SK-N-SH (cell line): ENCODE measurements around the gene SLC45A3. TPM values are rescaled to one million over a fixed set of nuclear protein-coding genes. Genes with fewer than 3 reads are reported as not detected.

ENCODE experiments used
- CTCF ChIA-PET: fragments of 300-600, 350-600 bp; formaldehyde crosslinking; extraction: SDS; loops from one replicate; lab custom pipeline; 2021; lab: Yijun Ruan, JAX
- POLR2A ChIA-PET: fragments of 350-600 bp; sonication (Branson Sonifier 250); formaldehyde crosslinking; extraction: SDS; loops from one replicate; lab custom pipeline; 2020; ENCODE audit warnings: antibody characterized with exemption, inconsistent platforms; lab: Yijun Ruan, JAX
- DNase-seq: peaks from one replicate; pipeline ENCODE4 v3.0.0; 2012
- H2AFZ ChIP-seq: fragments of 200-600 bp; sonication (generic); 2 replicates; pipeline ENCODE4 v1.8.1; 2016; ENCODE audit warnings: antibody characterized with exemption, mild to moderate bottlenecking, low read depth
- H3F3A ChIP-seq: fragments of 200-600 bp; sonication (generic); replicated peaks from 2 replicates; pipeline ENCODE3; 2016; ENCODE audit warnings: antibody characterized with exemption, mild to moderate bottlenecking; ENCODE audit not compliant: insufficient read depth
- H3K27ac ChIP-seq, 2 experiments: fragments of 200-500 bp in 1 of 2; fragments of 200-600 bp in 1 of 2; sonication (Bioruptor generic) in 1 of 2; sonication (generic), shearing (Covaris generic) in 1 of 2; 2 replicates each; pipeline versions ENCODE4 v1.5.1 to v1.6.1; 2014 to 2016; ENCODE audit warnings: low read depth in 2 of 2, inconsistent platforms in 1 of 2, low read length in 1 of 2, mild to moderate bottlenecking in 1 of 2, mixed read lengths in 1 of 2
- H3K27me3 ChIP-seq: fragments of 200-600 bp; sonication (generic), shearing (Covaris generic); 2 replicates; pipeline ENCODE4 v1.6.1; 2016; ENCODE audit warnings: mixed run types; ENCODE audit not compliant: insufficient read depth
- H3K36me3 ChIP-seq, 2 experiments: fragments of 200-500 bp in 1 of 2; fragments of 200-600 bp in 1 of 2; sonication (Bioruptor generic) in 1 of 2; sonication (generic) in 1 of 2; replicated peaks in 1 of 2; 2 replicates each; pipeline versions ENCODE3 to v1.5.1; 2014 to 2016; ENCODE audit warnings: low read length in 1 of 2, mild to moderate bottlenecking in 1 of 2; ENCODE audit not compliant: insufficient read depth in 2 of 2, control insufficient read depth in 1 of 2
- H3K4me1 ChIP-seq, 2 experiments: fragments of 200-500 bp in 1 of 2; fragments of 200-600 bp in 1 of 2; sonication (Bioruptor generic) in 1 of 2; sonication (generic), shearing (Covaris generic) in 1 of 2; 2 replicates each; pipeline versions ENCODE4 v1.5.1 to v1.6.1; 2014 to 2016; ENCODE audit warnings: low read depth in 1 of 2, low read length in 1 of 2, mixed run types in 1 of 2; ENCODE audit not compliant: insufficient read depth in 2 of 2, control insufficient read depth in 1 of 2
- H3K4me2 ChIP-seq: fragments of 200-600 bp; sonication (generic), shearing (Covaris generic); 2 replicates; pipeline ENCODE4 v1.6.1; 2017; ENCODE audit warnings: mixed run types
- H3K4me3 ChIP-seq, 2 experiments: fragments of 200-500 bp in 1 of 2; fragments of 200-600 bp in 1 of 2; sonication (Bioruptor generic) in 1 of 2; sonication (generic), shearing (Covaris generic) in 1 of 2; 2 replicates each; pipeline versions ENCODE4 v1.5.1 to v1.8.1; 2014 to 2016; ENCODE audit warnings: low read depth in 2 of 2, inconsistent platforms in 1 of 2, low read length in 1 of 2, mild to moderate bottlenecking in 1 of 2, mixed read lengths in 1 of 2, moderate library complexity in 1 of 2
- H3K79me2 ChIP-seq: fragments of 200-600 bp; sonication (generic); 2 replicates; pipeline ENCODE4 v1.8.1; 2017; ENCODE audit warnings: mild to moderate bottlenecking; ENCODE audit not compliant: insufficient read depth
- H3K9ac ChIP-seq: fragments of 200-600 bp; sonication (generic); 2 replicates; pipeline ENCODE4 v1.6.1; 2017; ENCODE audit warnings: mixed run types
- H3K9me2 ChIP-seq: fragments of 200-600 bp; sonication (generic); 2 replicates; pipeline ENCODE4 v1.6.1; 2017; ENCODE audit warnings: mixed run types
- H3K9me3 ChIP-seq: fragments of 200-600 bp; sonication (generic); 2 replicates; pipeline ENCODE4 v1.6.1; 2017; ENCODE audit warnings: mixed run types, mild to moderate bottlenecking, moderate library complexity
- H4K20me1 ChIP-seq: fragments of 200-600 bp; sonication (generic); 2 replicates; pipeline ENCODE4 v1.6.1; 2017; ENCODE audit warnings: mild to moderate bottlenecking, mixed run types; ENCODE audit not compliant: insufficient read depth
- FOXJ3 ChIP-seq: sonication (generic); formaldehyde crosslinking; IDR thresholded peaks from 2 replicates; pipeline ENCODE4 v1.5.1; 2020; ENCODE audit warnings: mild to moderate bottlenecking, missing genetic modification reagents
- FOXM1 ChIP-seq: IDR thresholded peaks from 2 replicates; pipeline ENCODE4 v1.4.0; 2012; ENCODE audit warnings: low read depth, mild to moderate bottlenecking
- MAX ChIP-seq: IDR thresholded peaks from 2 replicates; pipeline ENCODE4 v1.4.0; 2012; ENCODE audit warnings: low read depth
- MEF2A ChIP-seq: IDR thresholded peaks from 2 replicates; pipeline ENCODE4 v1.4.0; 2012; ENCODE audit warnings: low read depth, borderline replicate concordance
- RAD21 ChIP-seq: IDR thresholded peaks from 2 replicates; pipeline ENCODE4 v1.6.1; 2012; ENCODE audit warnings: mild to moderate bottlenecking, low read length
- RCOR1 ChIP-seq: fragments of 150-350 bp; IDR thresholded peaks from 2 replicates; pipeline ENCODE4 v1.6.1; 2017; ENCODE audit warnings: antibody characterized with exemption, low read length
- RFX5 ChIP-seq: IDR thresholded peaks from 2 replicates; pipeline ENCODE4 v1.6.1; 2012; ENCODE audit warnings: mild to moderate bottlenecking, improper control_type of control experiment, low read length
- USF1 ChIP-seq: IDR thresholded peaks from 2 replicates; pipeline ENCODE4 v1.4.0; 2012; ENCODE audit warnings: low read depth, borderline replicate concordance
- ZBTB33 ChIP-seq: IDR thresholded peaks from 2 replicates; pipeline ENCODE4 v1.4.0; 2012; ENCODE audit warnings: low read depth, borderline replicate concordance
- WGBS: methylation state at CpG from one replicate; pipeline ENCODE4 v1.1.6; 2017; ENCODE audit warnings: low lambda C conversion rate; 5-methylcytosine and 5-hydroxymethylcytosine counted together
- polyA plus RNA-seq, 3 experiments: library from polyadenylated mRNA; depleted of rRNA; stranded (reverse); fragments of >200 nt; gene quantifications; 2 replicates each; pipeline ENCODE4 v1.2.3, GENCODE V29; 2012
- TF ChIP-seq, protein P1 (sequence below): IDR thresholded peaks from 2 replicates; pipeline ENCODE4 v1.6.1; 2012; ENCODE audit warnings: mild to moderate bottlenecking, low read depth, low read length, moderate library complexity
- TF ChIP-seq, protein P2 (sequence below): fragments of 200-600 bp; sonication (generic); IDR thresholded peaks from 2 replicates; pipeline ENCODE4 v1.6.1; 2017; ENCODE audit warnings: antibody characterized with exemption, mild to moderate bottlenecking, moderate library complexity
- TF ChIP-seq, protein P3 (sequence below): fragments of 150-350 bp; IDR thresholded peaks from 2 replicates; pipeline ENCODE4 v1.6.1; 2017; ENCODE audit warnings: antibody characterized with exemption, low read length, low read depth, borderline replicate concordance

The SLC45A3 gene
- polyA plus RNA-seq, 1 of the 3 experiments (the other 2 are of a cell fraction), result 4.6 TPM

DNA sequence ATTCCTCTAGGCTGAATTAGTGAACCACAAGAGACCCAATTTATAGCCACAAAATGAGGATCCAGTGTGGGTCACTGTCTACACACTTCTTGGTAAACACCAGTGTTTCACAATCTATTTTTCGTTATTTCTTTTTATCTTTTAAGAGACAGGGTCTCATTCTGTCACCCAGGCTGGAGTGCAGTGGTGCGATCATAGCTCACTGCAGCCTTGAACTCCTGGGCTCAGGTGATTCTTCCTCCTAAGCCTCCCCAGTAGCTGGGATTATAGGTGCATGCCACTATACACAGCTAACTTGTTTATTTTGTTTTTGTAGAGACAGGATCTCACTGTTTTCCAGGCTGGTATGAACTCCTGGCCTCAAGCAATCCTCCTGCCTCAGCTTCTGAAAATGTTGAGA lies 29.3 kb upstream of the SLC45A3 start:
- H4K20me1 ChIP-seq, result no peaks in the 10 kb centered on the region; the same call in 1 of the 2 replicates
- H3K27ac ChIP-seq, result no peak overlapping the region
- H2AFZ ChIP-seq, result no peak overlapping the region
- H3K9me3 ChIP-seq, result no peaks in the 10 kb centered on the region
- WGBS, result 94% methylated on average over 2 of the region's 2 CpGs
- TF ChIP-seq FOXJ3 (CRISPR knock-in tag), result no peak
- TF ChIP-seq, protein P1, sequence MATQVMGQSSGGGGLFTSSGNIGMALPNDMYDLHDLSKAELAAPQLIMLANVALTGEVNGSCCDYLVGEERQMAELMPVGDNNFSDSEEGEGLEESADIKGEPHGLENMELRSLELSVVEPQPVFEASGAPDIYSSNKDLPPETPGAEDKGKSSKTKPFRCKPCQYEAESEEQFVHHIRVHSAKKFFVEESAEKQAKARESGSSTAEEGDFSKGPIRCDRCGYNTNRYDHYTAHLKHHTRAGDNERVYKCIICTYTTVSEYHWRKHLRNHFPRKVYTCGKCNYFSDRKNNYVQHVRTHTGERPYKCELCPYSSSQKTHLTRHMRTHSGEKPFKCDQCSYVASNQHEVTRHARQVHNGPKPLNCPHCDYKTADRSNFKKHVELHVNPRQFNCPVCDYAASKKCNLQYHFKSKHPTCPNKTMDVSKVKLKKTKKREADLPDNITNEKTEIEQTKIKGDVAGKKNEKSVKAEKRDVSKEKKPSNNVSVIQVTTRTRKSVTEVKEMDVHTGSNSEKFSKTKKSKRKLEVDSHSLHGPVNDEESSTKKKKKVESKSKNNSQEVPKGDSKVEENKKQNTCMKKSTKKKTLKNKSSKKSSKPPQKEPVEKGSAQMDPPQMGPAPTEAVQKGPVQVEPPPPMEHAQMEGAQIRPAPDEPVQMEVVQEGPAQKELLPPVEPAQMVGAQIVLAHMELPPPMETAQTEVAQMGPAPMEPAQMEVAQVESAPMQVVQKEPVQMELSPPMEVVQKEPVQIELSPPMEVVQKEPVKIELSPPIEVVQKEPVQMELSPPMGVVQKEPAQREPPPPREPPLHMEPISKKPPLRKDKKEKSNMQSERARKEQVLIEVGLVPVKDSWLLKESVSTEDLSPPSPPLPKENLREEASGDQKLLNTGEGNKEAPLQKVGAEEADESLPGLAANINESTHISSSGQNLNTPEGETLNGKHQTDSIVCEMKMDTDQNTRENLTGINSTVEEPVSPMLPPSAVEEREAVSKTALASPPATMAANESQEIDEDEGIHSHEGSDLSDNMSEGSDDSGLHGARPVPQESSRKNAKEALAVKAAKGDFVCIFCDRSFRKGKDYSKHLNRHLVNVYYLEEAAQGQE, result no peak
- TF ChIP-seq RCOR1, result no peak
- no peak for TF ChIP-seq MEF2A
- TF ChIP-seq, protein P2, sequence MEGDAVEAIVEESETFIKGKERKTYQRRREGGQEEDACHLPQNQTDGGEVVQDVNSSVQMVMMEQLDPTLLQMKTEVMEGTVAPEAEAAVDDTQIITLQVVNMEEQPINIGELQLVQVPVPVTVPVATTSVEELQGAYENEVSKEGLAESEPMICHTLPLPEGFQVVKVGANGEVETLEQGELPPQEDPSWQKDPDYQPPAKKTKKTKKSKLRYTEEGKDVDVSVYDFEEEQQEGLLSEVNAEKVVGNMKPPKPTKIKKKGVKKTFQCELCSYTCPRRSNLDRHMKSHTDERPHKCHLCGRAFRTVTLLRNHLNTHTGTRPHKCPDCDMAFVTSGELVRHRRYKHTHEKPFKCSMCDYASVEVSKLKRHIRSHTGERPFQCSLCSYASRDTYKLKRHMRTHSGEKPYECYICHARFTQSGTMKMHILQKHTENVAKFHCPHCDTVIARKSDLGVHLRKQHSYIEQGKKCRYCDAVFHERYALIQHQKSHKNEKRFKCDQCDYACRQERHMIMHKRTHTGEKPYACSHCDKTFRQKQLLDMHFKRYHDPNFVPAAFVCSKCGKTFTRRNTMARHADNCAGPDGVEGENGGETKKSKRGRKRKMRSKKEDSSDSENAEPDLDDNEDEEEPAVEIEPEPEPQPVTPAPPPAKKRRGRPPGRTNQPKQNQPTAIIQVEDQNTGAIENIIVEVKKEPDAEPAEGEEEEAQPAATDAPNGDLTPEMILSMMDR, result no peak
- no peak for TF ChIP-seq RAD21
- no peak for TF ChIP-seq RFX5
- TF ChIP-seq MAX, result no peak
- no peak for TF ChIP-seq ZBTB33
- no peak for TF ChIP-seq FOXM1
- TF ChIP-seq, protein P3, sequence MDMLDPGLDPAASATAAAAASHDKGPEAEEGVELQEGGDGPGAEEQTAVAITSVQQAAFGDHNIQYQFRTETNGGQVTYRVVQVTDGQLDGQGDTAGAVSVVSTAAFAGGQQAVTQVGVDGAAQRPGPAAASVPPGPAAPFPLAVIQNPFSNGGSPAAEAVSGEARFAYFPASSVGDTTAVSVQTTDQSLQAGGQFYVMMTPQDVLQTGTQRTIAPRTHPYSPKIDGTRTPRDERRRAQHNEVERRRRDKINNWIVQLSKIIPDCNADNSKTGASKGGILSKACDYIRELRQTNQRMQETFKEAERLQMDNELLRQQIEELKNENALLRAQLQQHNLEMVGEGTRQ, result no peak
- TF ChIP-seq USF1, result no peak
- ChIA-PET CTCF (interaction anchor here (0.9 to 10.0 kb wide), 13 partner anchors 10 to 267 kb away, joined by 3 to 367 read pairs (median 11); partner anchors contain the start of gene ELK4), POLR2A (no interaction called here)
- H3K4me1 ChIP-seq, result no peaks in the 10 kb centered on the region; a peak in 1 of 4 replicates
- peaks cover 30% of the 10 kb centered on the region for H3F3A ChIP-seq
- H3K4me2 ChIP-seq, result no peak overlapping the region
- H3K79me2 ChIP-seq, result no peaks in the 10 kb centered on the region
- no peaks in the 10 kb centered on the region for H3K27me3 ChIP-seq
- H3K9me2 ChIP-seq, result no peaks in the 10 kb centered on the region
- no peak overlapping the region for H3K4me3 ChIP-seq
- H3K36me3 ChIP-seq, result peaks cover 38 to 61% of the 10 kb centered on the region in 2 experiments
- H3K9ac ChIP-seq, result no peak overlapping the region
- no peak for DNase-seq
